HG02610 (cell line): ENCODE results near the gene TNNT3.
"Not testable (repeated sequence)": the region's sequence is repeated elsewhere in the genome, so short reads cannot be mapped to it uniquely, and the experiment has no call there.

Experiments used
- ATAC-seq: cut with Tn5 transposase; IDR thresholded peaks from one replicate; pipeline ENCODE4 v1.9.1; 2021; ENCODE audit warnings: mild to moderate bottlenecking, moderate library complexity; ENCODE audit not compliant: unreplicated experiment

TNNT3 gene

DNA sequence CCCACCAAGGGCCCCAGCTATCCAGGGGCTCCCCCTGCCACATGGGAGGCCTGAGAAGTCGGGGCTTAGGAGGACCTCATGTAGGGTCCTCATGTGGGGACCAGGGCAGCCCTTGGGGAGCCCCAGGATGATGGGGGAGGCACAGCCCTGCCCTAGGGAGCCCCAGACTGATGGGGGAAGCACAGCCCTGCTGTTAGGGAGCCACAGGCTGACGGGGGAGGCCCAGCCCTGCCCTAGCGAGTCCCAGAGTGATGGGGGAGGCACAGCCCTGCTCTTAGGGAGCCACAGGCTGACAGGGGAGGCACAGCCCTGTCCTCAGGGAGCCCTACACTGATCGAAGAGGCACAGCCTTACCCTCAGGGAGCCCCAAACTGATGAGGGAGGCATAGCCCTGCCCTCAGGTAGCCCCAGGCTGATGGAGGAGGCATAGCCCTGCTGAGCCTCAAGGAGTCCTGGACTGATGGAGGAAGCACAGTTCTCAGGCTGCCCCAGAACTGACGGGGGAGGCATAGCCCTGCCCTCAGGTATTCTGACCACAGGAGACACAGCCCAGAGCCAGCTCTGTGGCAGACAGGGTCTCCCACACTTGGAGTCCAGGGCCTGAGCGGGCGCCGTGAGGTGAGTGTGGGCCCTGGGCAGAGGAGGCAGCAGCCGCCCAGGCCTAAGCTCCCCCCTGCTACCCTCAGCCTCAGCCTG, 38.6 kb upstream of the TNNT3 start:
- no peak for ATAC-seq

- ATAC-seq, result no peak
Measured at GRCh38 chr11:1881442-1882264, 37.9 kb upstream of the TNNT3 start.

GRCh38 chr11:1882265-1883238, 37.0 kb upstream of the TNNT3 start:
- no peak for ATAC-seq

DNA sequence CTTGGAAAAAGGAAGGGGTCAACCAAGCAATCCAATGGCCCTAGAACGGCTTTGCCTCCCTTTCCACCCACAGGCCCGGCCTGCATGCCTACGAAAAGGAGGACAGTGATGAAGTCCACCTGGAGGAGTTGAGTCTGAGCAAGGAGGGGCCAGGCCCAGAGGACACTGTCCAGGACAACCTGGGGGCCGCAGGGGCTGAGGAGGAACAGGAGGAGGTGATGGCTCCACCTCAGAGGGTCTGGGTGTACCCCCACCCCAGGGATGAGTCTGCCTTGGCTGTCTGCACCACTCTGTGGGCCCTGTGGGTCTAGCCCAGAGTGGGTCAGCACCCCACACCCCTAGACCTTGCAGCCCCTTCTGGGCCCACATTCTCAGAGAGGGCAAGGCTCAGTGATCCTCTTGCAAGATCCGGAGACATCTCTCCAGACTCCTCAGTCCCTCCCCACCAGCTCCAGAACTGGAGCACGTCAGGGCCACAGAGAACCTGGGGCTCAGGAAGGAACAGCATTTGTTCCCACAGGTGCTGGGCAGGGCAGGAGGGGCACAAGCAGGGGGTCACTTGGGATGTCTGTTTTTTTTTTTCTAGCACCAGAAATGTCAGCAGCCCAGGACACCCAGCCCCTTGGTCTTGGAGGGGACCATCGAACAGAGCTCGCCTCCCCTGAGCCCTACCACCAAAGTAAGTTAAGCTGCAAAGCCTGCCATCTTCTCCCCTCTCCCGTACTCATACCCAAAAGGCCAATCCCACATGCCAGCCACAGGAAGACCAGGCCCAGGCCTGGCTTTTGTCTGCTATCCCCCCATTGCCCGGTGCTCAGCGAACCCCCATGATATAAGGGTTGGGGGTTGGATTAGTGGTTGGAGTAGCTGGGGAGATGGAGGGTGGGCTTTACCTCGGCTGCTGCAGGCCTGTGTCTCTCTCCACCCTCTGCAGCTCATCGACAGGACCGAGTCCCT, 35.9 kb upstream of the TNNT3 start:
- ATAC-seq, result no peak

- no peak for ATAC-seq
Measured at GRCh38 chr11:1884303-1884700, 35.2 kb upstream of the TNNT3 start.

GRCh38 chr11:1886551-1886950, 33.0 kb upstream of the TNNT3 start:
- ATAC-seq, result not testable (repeated sequence)

GRCh38 chr11:1887451-1888346, 31.8 kb upstream of the TNNT3 start:
- no peak for ATAC-seq

GRCh38 chr11:1888347-1888753, 31.2 kb upstream of the TNNT3 start:
- ATAC-seq, result no peak

GRCh38 chr11:1888811-1889210, 30.7 kb upstream of the TNNT3 start:
- ATAC-seq, result no peak

DNA sequence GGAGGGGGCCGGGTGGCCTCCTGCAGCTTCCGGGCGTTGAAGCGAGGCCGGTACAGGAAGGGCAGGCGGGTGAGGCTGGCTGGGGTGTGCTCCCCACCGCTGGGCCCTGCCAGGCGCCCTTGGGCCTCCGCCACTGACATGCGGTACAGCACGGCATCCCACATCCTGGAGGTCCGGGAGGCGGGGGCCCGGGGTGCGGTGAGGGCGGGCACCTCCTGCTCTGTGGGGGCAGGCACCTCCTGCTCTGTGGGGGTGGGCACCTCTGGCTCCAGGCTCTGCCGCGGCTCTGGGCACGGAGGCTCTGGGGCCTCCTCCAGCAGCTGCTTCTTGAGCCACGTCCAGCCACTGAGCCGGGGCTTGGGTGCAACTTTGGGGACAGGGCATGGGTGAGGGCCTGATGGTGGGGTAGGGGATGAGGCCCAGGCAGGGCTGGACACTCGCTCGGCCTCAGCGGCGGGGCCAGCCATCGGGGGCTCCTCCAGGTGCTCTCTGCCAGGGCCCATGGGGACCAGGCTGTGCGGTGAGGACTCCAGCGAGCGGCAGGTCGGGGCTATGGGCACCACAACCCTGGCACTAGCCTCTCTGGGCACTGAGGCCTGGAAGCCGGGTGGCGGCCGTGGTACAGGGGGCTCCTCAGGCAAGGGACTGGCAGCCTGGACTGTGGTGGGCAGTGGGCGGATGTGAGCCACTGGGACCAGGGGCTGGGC, 30.1 kb upstream of the TNNT3 start:
- no peak for ATAC-seq

DNA sequence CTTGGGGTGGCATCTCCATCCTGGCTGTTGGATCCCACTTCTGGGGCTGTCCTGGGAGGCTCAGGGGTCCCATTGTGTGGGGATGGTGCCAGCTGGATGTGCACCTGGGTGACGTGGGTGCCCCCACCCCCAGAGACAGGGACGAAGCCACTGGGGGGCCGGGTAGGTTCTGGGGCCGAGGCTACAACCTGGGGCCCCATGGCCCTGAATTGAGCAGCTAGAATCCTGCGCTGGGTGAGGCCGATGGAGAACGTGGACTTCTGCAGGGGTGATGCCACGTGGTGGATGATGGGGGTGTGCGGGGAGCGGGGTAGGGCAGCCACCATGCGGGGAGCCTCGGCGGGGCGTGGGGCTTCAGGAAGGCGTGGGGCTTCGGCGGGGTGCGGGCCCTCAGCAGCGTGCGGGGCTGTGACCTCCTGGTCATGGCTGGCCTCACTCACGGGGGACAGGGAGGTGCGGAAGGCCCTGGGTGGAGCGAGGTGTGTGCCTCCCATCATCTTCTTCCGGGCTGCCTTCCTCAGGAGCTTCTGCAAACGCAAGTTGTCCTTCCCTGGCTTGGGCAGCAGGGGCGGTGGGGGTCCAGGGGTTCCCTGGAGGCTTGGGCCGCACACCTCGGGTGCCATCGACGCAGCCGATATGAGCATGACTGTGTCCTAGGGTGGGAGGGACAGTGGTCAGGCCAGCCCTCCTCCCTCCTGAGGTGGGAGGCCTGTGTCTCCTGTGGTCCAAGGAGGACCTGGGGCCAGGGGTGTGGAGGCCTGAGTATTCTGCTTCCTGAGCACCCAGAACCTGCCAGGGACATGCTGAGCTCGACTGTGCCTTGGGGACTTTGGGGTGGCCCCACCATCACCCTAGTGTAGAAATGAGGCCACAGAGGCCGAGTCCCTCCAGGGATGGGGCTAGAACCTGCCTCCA, 29.3 kb upstream of the TNNT3 start:
- ATAC-seq, result no peak

DNA sequence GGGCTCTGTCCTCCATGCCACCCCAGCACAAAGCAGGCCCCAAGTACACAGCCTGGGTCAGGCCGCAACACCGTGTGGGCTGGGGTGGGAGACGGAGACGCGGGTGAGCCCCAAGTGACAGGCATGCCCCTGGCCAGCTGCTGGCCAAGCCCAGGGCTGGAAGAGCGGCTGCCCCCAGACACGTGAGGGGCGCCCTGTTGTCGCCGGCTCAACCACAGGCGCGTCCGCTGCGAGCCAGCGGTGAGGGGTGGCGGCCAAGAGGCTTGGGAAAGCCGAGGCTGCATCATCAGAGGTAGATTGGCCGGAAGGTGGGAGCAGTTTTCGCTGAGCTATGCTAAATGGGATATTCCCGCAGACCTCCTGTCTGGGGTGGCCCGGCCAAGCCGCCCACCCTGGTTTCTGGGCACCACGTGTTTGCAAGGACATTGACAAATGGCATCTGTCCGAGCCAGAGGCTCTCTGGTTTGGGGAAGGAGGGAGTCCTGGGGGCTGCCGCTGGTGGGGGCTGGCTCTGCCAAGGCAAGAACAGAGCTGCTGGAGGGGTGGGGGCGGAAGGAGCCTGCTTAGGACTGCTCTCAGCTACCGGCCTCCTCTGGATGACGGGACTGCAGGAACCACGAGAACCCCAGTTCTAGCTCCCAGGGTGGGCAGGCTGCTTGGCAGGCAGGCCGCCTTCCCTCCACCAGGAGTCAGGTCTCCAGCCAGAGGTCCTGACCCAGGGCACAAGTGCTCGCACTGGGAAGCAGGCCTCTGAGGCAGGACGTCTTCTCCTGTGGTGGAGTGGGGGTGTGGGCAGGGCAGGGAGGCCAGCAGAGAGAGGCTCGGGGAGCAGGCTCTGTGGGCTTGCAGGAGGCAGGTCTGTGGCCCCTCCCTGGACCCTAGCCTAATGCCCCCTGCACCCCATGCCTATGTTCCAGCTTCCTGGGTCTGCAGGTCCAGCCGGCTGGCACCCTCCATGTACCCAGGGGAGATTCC, 28.4 kb upstream of the TNNT3 start:
- ATAC-seq, result no peak

DNA sequence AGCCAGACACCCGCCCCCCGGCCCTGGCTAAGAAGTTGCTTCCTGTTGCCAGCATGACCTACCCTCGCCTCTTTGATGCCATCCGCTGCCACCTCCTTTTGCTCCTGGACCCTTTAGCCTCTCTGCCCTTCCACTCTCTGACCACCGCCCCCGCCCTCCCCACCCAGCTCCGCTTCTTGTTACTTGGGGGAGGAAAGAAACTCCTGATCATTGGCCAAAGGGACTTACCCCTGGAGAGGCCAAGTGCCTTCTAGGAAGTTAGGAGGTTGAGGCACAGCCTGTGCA, 27.7 kb upstream of the TNNT3 start, which contains the start of gene PRR33:
PRR33 (minus strand) TSS at position 65 of the 285 bp plus-strand sequence. CDS start 1,311 bp downstream, outside the sequence.
- ATAC-seq, result no peak

DNA sequence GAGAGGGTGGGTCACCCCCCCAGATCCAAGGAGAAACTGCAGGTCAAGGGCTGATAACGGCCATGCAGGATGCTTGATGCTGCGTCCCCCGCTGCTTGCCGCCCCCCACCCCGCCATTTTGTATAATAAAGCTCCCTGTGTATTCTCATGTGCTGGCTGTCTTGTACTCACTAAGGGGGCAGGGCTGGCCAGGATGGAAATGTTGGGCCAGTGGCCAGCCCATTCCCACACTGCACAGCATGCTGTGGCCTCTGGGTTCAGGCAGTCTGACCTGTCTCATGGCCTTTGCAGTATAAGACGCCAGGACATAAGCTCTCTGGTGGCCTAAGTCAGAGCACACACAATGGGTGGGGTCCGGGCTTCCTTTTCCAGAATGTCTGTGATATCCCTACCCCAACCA, 27.4 kb upstream of the TNNT3 start:
- no peak for ATAC-seq

- no peak for ATAC-seq
Measured at GRCh38 chr11:1892558-1892957, 26.9 kb upstream of the TNNT3 start.

DNA sequence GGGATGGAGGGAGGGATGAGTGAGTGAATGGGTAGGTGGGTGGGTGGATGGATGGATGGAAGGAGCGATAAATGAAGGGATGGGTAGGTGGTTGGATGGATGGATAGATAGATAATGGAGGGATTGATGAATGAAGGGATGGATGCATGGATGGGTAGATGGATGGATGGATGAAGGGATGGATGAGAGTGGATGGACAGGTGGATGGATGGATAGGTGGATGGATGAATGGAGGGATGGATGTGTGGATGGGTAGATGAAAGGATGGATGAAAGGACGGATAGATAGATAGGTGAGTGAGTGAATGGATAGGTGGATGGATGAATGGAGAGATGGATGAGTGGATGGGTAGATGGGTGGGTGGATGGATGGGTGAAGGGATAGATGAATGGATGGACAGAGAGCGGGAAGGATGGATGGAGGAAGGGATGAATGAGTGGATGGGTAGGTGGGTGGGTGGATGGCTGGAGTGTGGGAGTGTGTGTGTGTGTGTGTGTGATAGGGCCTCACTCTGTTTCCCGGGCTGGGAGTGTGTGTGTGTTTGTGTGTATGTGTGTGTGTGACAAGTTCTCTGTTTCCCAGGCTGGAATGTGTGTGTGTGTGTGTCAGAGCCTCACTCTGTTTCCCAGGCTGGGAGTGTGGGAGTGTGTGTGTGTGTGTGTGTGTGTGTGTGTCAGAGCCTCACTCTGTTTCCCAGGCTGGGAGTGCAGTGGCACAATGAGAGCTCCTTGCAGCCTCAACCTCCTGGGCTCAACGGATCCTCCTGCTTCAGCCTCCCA, 25.7 kb upstream of the TNNT3 start:
- no peak for ATAC-seq
